ENCODE measurements around the gene LNP1.
A peak's percentile ranks its signal among the peaks of the same experiment; 100 is the strongest.

Gene LNP1

DNA sequence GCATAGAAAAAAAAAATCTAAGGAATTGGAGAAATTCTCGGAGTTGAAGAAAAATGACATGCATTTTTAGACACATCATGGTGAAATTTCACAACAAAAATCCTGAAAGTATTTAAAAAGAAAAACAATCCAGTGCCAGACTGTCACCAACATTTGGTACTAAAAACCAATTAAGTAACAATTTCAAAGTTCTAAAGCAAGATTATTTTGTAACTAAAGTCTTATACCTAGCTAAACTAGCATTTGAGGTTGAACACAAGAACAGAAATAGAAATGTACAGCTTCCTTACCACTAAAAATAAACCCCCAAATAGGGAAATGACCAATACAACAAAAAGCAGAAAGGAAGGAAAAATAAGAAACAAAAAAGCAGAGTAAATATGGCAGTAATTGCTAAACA lies 12.3 kb upstream of the LNP1 start:
- Histone ChIP-seq H3K4me2 (ENCODE audit: low read length) (no peak overlapping the region), H2AFZ (ENCODE audit: low read depth, low read length) (no peak overlapping the region), H3K36me3 (replicated peaks; ENCODE audit: low read depth, low read length) (peaks cover 51% of the 10 kb centered on the region), H3K79me2 (ENCODE audit: low read length) (peaks cover 75% of the 10 kb centered on the region), H3K27me3 (ENCODE audit: low read depth, low read length) (no peaks in the 10 kb centered on the region), H4K20me1 (ENCODE audit: insufficient read depth, low read length) (peaks cover 14% of the 10 kb centered on the region; the same call in 1 of the 2 replicates), H3K9me3 (ENCODE audit: insufficient read depth, low read length) (peaks cover 11% of the 10 kb centered on the region; the same call in 1 of the 2 replicates), H3K27ac (ENCODE audit: low read length) (no peak overlapping the region), H3K4me3 (ENCODE audit: low read length) (no peak overlapping the region), H3K4me1 (ENCODE audit: low read length) (no peaks in the 10 kb centered on the region), H3K9ac (ENCODE audit: low read length) (no peak overlapping the region)
- no peak for TF ChIP-seq EZH2phosphoT487 (IDR thresholded peaks at IDR 0.05; ENCODE audit: low read depth)
- no peak for TF ChIP-seq CTCF (IDR thresholded peaks at IDR 0.05; ENCODE audit: low read depth, low read length)

DNA sequence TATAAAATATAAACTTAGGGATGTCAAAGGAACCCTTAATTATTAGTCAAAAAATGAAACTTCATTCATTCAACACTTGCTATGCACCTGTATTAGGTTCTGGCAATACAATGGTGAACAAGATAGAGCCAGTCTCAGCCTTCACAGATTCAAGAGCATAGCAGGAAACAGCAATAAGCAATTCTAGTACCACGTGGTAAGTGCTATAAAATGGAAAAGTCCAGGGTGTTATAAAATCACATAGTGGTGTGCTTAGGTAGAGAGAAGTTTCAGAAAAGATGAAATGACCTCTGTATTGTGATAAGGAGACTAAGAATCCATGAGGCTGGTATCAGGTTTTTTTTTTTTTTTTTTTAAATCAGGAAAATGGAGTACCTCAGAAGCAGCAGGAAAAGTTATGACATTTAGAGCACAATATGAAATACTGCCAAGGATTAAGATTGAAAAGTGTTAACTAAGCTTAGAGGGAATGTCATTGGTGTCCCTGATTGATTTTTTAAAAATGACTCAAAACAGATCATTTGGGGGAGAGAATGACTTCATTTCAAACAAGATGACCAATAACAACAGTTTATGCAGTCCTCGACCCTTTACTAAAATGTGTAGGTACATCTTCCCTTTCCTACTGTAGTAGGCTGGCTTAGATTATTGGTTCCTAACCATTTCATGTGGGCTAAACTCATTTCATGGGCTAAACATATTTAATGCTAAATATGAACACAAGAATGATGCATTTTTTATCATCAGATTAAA lies 5.5 kb upstream of the LNP1 start:
- Histone ChIP-seq H3K27ac (ENCODE audit: low read length) (no peak overlapping the region), H3K4me3 (ENCODE audit: low read length) (no peak overlapping the region), H2AFZ (ENCODE audit: low read depth, low read length) (no peak overlapping the region), H3K36me3 (replicated peaks; ENCODE audit: low read depth, low read length) (peaks cover 19% of the 10 kb centered on the region), H3K27me3 (ENCODE audit: low read depth, low read length) (no peaks in the 10 kb centered on the region), H3K9ac (ENCODE audit: low read length) (no peak overlapping the region), H3K79me2 (ENCODE audit: low read length) (peaks cover 100% of the 10 kb centered on the region), H3K4me2 (ENCODE audit: low read length) (no peak overlapping the region), H3K9me3 (ENCODE audit: insufficient read depth, low read length) (no peaks in the 10 kb centered on the region), H3K4me1 (ENCODE audit: low read length) (peaks cover 20% of the 10 kb centered on the region), H4K20me1 (ENCODE audit: insufficient read depth, low read length) (peaks cover 28% of the 10 kb centered on the region)
- TF ChIP-seq EZH2phosphoT487 (IDR thresholded peaks at IDR 0.05; ENCODE audit: low read depth) (no peak), CTCF (IDR thresholded peaks at IDR 0.05; ENCODE audit: low read depth, low read length) (no peak)

- H3K36me3 ChIP-seq (replicated peaks; ENCODE audit: low read depth, low read length) = peaks cover 11% of the 10 kb centered on the region
- H4K20me1 ChIP-seq (ENCODE audit: insufficient read depth, low read length) = peaks cover 26% of the 10 kb centered on the region
- no peak overlapping the region for H3K4me3 ChIP-seq (ENCODE audit: low read length)
- H3K79me2 ChIP-seq (ENCODE audit: low read length) = peaks cover 95% of the 10 kb centered on the region
- H3K27me3 ChIP-seq (ENCODE audit: low read depth, low read length) = no peaks in the 10 kb centered on the region
- no peak overlapping the region for H3K4me2 ChIP-seq (ENCODE audit: low read length)
- no peak overlapping the region for H3K27ac ChIP-seq (ENCODE audit: low read length)
- TF ChIP-seq CTCF (IDR thresholded peaks at IDR 0.05; ENCODE audit: low read depth, low read length) (no peak), EZH2phosphoT487 (IDR thresholded peaks at IDR 0.05; ENCODE audit: low read depth) (no peak)
- no peak overlapping the region for H2AFZ ChIP-seq (ENCODE audit: low read depth, low read length)
- H3K4me1 ChIP-seq (ENCODE audit: low read length) = peaks cover 20% of the 10 kb centered on the region
- no peaks in the 10 kb centered on the region for H3K9me3 ChIP-seq (ENCODE audit: insufficient read depth, low read length)
- no peak overlapping the region for H3K9ac ChIP-seq (ENCODE audit: low read length)
These were observed 4.4 kb upstream of the LNP1 start for GRCh38 chr3:100396967-100397366.

GRCh38 chr3:100399341-100400071 lies 1.8 kb upstream of the LNP1 start:
- TF ChIP-seq EZH2phosphoT487 (IDR thresholded peaks at IDR 0.05; ENCODE audit: low read depth) (no peak), CTCF (IDR thresholded peaks at IDR 0.05; ENCODE audit: low read depth, low read length) (no peak)
- H3K27ac ChIP-seq (ENCODE audit: low read length) = no peak overlapping the region

More at GRCh38 chr3:100399341-100400071, 1.8 kb upstream of the LNP1 start:
- H3K4me1 ChIP-seq (ENCODE audit: low read length) = peaks cover 30% of the 10 kb centered on the region
- H3K9me3 ChIP-seq (ENCODE audit: insufficient read depth, low read length) = no peaks in the 10 kb centered on the region
- H4K20me1 ChIP-seq (ENCODE audit: insufficient read depth, low read length) = peaks cover 21% of the 10 kb centered on the region
- H3K79me2 ChIP-seq (ENCODE audit: low read length) = peaks cover 94% of the 10 kb centered on the region
- H2AFZ ChIP-seq (ENCODE audit: low read depth, low read length) = no peak overlapping the region
- H3K4me2 ChIP-seq (ENCODE audit: low read length) = peak overlapping the region; percentile 88
- no peaks in the 10 kb centered on the region for H3K27me3 ChIP-seq (ENCODE audit: low read depth, low read length)
- peak overlapping the region; percentile 84 for H3K4me3 ChIP-seq (ENCODE audit: low read length)
- H3K36me3 ChIP-seq (replicated peaks; ENCODE audit: low read depth, low read length) = peaks cover 14% of the 10 kb centered on the region
- H3K9ac ChIP-seq (ENCODE audit: low read length) = peak overlapping the region; percentile 89
